Hypothalamus (tissue), 51 donors: Measurements from ENCODE around the gene TDO2.
"Not testable (repeated sequence)": the region's sequence is repeated elsewhere in the genome, so short reads cannot be mapped to it uniquely, and the experiment has no call there.

Source experiments
- DNase-seq, 51 donors: peaks; one replicate each; lab custom pipeline; 2025; lab: John Stamatoyannopoulos, UW

TDO2 gene

DNA sequence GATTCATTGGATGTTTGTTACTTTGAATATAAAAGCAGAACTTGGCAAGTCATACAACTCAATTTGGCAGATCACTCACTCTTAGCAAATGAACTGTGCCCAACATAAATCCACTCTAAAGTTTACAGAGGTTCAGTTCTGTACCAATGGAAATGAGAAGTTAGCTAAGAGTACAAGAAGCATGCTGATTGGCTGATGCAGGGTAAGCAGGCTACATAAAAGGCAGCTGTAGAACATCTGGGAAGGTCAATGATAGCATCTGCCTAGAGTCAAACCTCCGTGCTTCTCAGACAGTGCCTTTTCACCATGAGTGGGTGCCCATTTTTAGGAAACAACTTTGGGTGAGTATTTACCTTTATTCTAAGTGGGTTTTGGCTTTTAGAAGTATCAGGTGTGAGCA, at the start of gene TDO2:
TSS of gene TDO2 (plus strand) at position 244 of the 400 bp plus-strand sequence. CDS start at position 307, 63 bp downstream.
- no peak for DNase-seq

DNA sequence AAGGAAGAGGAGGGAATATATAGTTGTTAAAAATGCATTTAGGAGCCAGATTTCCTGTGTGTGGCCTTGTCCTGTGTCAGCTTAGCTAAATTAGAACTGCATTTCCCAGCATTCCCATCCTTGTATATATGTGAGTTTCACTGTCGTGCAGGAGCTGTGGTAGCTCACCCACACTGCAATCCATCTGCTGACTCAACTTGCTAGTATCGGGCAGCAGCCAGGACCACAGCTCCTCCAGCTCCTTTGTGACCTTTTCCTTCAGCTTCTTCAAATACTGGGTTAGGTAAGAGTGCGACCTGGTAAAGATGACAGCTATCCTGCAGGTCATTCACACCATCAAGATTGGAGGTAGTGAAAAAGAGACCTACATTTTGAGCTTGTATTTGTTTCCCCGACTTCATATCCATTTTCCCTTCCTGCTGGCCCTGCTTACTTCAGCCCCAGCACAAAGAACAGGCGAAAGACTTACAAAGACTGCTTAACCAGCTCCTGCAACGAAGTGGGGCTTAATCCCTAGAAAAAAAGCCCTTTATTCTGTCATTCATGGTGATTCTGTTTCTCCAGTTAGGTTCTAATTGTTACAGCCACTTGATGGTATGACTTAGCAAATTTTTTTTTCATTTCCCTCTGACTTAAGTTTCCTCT, 48.8 kb upstream of the TDO2 start:
- no peak for DNase-seq

- DNase-seq: no peak
These were observed 47.6 kb upstream of the TDO2 start for GRCh38 chr4:155855897-155856296.

GRCh38 chr4:155866177-155866576, 37.3 kb upstream of the TDO2 start, which contains the start of gene ASIC5:
TSS of gene ASIC5 (minus strand) at chr4:155866277. CDS start at chr4:155866226, 51 bp downstream.
- DNase-seq: no peak

DNA sequence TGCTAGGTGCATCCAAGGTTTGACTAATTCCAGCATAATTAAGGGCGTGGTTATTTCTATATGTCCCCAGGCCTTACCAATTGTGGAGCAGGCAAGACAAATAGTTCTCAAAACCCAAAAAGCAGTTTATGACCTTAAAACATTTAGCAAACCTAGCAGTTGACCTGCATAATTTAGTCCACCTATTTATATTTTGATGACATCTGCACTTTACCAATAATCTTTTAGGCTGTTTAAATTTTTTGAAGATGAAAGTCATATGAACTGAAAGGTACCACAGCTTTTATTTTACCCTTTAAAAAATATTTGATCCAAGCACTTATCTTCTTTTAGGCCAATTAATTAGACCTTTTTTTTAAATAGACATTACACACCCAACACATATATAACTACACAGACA, 27.6 kb upstream of the TDO2 start:
- no peak for DNase-seq

DNA sequence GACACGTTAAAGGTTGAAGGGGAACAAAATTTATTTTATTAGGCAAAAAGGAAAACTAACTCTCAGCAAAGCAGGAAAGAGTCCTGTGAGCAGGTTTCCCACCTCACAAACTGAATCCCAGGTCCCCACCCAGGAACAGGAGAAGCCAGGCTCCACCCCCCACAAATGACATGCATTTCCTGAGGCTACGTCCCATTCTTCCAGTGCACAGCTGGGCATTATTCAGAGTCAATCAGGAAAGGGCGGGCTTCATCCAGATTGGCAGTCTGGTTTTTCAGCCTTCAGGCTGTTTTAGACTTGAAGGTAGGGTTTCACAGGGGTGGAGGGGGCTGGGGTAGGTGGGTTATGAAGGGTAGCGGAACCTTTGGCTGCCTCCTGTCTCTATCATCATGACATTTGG, 25.5 kb upstream of the TDO2 start:
- DNase-seq: no peak

DNA sequence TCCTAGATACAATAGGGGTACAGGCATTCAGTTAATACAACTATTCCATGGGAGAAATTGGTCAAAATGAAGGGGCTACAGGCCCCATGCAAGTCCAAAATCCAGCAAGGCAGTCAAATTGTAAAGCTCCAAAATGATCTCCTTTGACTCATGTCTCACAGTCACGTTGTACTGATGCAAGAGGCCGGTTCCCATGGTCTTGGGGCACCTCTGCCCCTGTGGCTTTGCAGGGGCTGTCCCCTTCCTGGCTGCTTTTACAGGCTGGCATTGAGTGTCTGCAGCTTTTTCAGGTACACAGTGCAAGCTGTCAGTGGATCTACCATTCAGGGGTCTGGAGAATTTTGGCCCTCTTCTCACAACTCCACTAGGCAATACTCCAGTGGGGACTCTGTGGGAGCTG, 24.9 kb upstream of the TDO2 start:
- DNase-seq: no peak

- DNase-seq: no peak
These were observed 23.7 kb upstream of the TDO2 start for GRCh38 chr4:155879767-155880166.

GRCh38 chr4:155881555-155881954, 21.9 kb upstream of the TDO2 start:
- no peak for DNase-seq

GRCh38 chr4:155883895-155884294, 19.6 kb upstream of the TDO2 start:
- DNase-seq: no peak

DNA sequence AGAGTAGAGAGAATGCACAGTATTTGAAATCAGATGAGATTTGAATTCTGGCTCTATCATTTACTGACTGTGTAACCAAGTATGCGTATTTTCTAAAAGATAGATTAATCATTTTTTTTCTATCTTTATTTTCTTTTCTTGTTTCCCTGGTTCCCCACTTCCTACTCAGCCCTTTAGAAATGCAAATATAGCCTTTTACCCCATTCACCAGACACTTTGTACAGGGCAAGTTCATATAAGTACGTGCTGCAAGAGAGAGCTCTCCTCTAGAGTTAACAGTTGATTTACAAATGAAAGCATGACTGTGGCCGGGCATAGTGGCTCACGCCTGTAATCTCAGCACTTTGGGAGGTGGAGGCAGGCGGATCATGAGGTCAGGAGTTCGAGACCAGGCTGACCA, 17.8 kb upstream of the TDO2 start:
- no peak for DNase-seq

GRCh38 chr4:155887045-155887444, 16.5 kb upstream of the TDO2 start:
- DNase-seq: no peak

DNA sequence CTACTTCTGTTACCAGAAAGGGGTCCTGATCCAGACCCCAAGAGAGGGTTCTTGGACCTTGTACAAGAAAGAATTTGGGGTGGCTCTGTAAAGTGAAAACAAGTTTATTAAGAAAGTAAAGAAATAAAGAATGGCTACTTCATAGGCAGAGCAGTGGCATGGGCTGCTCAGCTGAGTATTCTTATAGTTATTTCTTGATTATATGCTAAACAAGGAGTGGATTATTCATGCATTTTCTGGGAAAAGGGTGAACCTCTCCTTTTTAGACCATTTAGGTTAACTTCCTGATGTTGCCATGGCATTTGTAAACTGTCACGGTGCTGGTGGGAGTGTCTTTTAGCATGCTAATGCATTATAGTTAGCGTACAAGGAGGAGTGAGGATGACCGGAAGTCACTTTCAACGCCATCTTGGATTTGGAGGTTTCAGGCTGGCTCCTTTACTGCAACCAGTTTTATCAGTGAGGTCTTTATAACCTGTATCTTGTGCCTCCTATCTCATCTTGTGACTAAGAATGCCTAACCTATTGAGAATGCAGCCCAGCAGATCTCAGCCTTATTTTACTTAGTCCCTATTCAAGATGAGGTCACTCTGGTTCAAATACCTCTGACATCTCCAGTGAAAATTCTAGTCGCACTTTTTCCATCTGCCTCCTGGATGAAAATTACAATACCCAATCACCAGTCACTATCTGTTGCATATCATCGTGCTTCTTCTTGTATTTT, 15.5 kb upstream of the TDO2 start:
- no peak for DNase-seq

DNA sequence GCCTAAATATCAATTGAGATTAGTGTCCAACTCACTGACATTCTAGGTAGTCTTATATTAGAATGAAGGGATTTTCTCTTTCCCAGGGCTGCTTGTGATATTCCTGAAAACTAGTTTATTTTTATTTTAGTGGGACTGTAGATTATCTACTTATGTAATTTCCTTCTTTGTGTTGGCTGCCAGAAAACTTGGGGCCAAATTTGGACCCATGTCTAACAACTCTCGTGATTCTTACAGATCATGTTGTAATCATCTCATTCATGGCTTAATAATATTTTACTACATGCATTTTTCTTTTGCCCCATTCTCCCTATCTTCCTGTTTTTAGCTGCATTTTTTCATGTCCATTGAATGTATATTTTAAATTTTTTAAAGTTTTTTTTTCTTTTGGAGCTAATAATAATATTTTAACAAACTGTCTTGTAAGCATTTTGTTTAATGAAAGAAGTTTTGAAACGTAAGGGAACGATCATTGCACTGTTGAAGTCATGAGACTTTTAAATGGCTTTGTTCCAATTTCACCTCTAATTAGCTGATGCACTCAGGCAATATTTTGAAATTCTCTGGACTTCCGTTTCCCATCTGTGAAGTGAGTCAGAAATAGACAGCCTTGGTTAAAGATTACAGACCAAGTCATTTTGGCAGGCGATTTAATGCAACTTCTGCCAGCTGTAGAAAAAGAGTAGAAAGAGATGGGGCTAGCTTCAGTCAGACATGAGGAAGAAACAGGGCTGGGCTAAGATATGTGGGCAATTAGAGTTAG, 14.3 kb upstream of the TDO2 start:
- no peak for DNase-seq

GRCh38 chr4:155889946-155890345, 13.6 kb upstream of the TDO2 start:
- DNase-seq: no peak

GRCh38 chr4:155891058-155891457, 12.4 kb upstream of the TDO2 start:
- no peak for DNase-seq

GRCh38 chr4:155898371-155898770, 5.1 kb upstream of the TDO2 start:
- DNase-seq: not testable (repeated sequence)

- DNase-seq: no peak
These were observed 3.6 kb upstream of the TDO2 start for GRCh38 chr4:155899891-155900290.

- DNase-seq: no peak
These were observed 3.1 kb upstream of the TDO2 start for GRCh38 chr4:155900381-155900780.

DNA sequence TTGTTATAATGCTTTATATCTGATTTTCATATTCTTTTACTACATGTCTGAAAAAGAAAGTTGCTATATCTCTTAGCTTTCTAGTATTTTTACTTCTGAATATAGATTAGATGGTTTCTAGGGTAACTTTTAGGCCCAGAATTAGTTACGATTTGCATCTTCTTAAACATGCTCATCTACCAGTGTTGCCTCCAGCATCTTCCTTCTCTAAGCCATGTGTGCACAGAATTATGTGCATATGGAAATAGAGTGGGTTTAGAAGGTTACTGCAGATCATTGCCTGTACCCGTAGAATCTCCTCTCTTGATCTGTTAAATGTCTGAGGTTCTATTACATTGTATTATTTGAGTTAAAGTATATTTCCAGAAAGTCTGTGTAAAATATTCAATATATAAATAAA, 2.5 kb upstream of the TDO2 start:
- DNase-seq: no peak

GRCh38 chr4:155904331-155904730, 835 bp downstream of the TDO2 start:
- no peak for DNase-seq
